ENCODE data around the gene MIEF1.

MIEF1 gene

DNA sequence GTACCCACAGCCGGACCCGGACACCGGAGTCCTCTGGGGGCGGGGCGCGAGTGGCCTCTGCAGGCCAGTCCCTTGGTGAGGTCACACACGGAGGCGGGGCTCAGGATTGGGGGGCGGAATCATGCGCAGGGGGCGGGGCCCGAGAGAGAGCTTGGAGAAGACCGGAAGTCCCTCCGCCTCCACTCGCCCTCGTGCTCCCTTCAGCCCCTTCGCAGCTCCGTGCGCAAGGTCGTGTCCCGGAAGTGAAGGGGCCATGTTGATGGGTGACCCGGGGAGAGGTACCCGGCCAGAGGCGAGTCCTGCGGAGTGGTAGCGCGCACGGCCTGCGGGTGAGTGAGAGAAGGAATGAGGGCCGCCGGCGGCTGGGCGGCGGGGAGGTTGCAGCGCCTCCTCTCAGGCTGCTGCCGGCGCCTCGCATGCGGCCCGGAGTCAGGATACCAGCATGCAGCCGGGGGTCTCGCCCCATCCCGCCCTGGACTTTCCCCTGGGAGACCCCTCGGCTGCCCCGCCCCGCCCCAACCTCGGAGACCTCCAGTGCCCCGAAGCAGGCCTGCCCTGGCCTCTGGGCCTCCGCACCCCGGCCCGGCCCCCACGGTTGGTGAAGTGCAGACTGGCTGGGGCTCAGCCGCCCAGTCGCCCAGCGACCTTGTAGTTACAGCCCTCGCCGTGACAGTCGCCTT, at the start of gene MIEF1:
MIEF1 (plus strand) TSS at position 182 of the 680 bp plus-strand sequence. CDS start 9,005 bp downstream, outside the sequence.
- peak; percentile 92 for DNase-seq

DNA sequence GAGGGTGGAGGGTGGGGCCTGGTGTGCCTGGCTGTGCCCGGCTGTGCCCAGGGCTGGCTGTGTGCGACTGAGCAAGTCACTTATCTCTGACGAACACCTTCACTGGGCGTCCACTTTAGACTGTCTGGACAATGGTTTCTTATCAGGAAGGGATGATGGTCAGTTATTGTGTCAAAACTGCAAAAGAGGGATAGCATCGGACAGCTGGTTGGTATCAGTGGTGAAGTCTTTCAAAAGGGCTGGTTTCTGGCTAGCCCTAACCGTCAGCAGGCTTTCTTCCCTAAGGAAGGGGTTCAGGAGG, 49.4 kb upstream of the MIEF1 start:
- DNase-seq = no peak

DNA sequence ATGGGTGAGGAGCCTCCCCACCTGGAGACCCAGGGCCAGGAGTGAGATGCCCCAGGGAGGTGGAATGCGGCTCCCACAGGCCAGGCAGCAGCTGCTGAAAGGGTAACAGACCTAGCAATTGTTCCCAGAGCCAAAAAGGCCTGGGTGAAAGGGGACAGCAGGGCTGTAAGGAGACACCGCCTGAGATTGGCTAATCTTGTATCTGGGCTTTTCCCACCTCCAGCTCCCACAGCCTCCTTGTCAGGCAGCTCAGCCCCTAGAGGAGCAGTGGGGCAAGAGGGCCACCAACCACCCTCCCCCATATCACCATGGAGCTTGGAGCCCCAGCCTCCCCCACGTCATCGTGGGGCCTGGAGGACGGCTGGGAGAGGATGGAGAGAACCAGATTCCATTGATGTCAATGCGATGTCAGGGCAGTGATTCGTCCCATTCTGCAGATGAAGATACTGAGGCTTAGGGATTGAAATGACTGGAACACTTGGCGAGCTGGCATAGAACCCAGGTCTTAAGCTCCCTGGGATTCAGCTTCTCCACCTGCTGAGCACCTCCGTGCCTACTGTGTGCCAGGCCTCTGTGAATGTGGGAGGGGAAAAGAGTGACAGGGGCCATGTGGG, 48.2 kb upstream of the MIEF1 start:
- peak; percentile 50 for DNase-seq

DNA sequence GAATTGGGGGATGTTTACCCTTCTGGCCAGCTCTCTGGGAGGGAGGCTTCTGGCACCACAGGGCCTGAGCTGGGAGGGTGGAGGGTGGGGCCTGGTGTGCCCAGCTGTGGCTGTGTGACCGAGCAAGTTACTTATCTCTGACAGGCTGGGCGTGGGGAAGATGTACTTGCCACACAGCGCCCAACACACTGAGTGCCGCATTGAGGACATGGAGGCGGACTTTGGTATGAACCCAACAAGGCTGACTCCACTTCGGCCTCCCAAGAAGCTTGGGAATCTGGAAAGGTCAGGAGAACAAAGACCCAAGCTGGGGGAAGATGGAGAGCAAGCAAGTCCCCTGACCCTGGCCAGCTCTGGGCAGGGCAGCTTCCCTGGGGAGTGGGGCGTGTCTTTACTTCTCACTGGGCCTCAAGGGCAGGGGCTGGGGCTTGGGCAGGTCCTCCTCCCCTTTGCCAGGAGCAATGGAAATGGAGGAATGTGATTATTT, 47.7 kb upstream of the MIEF1 start:
- DNase-seq = no peak

DNA sequence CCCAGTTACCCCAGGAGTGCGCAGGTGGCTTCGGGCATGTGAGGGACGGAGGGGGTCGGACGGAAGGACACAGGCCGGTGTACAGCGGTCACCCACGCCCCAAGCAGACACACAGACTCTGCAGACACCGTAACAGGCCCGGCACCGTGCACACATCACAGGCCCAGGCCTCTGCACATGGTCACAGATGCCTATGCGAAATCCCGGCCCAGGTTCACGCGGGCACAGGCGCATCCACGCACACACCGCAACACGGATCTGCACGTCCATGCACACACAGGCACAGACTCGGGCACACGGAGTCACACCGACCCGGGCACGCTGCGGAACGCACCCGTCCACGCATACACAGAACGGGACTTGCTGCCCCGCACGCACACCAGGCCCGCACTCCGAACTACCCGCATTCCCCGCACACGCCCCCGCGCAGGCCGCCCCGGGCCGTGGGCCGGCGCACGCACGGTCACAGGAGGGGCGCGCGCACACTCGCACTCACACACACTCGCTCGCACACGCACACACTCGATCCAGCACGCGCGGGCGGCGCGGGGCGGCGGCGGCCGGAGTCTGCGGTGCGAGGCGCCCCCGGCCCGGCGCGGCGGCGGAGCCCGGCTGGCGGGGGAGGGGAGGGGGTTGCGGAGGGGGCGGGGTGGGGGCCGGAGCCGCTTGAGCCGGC, 45.4 kb upstream of the MIEF1 start, which contains the start of gene MGAT3:
MGAT3 (plus strand) TSS at position 491 of the 676 bp plus-strand sequence. CDS start 30,336 bp downstream, outside the sequence.
- DNase-seq = no peak

DNA sequence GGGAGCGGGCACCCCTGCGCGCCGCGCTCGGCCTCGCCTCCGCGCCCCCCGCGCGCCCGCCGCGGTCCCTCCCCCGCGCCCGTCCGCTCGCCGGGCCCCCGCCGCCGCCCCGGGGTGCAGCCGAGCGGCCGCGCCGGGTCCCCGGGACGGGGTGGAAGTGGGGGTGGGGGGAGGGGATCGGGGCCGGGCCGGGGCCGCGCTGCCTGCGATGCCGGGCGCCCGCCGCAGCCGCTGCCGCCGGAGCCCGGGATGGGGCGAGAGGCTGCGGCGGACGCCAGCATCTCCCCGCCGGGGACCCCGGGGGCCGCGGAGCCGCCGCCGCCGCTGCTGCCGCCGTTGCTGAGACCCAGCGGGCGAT, 44.9 kb upstream of the MIEF1 start:
- no peak for DNase-seq

DNA sequence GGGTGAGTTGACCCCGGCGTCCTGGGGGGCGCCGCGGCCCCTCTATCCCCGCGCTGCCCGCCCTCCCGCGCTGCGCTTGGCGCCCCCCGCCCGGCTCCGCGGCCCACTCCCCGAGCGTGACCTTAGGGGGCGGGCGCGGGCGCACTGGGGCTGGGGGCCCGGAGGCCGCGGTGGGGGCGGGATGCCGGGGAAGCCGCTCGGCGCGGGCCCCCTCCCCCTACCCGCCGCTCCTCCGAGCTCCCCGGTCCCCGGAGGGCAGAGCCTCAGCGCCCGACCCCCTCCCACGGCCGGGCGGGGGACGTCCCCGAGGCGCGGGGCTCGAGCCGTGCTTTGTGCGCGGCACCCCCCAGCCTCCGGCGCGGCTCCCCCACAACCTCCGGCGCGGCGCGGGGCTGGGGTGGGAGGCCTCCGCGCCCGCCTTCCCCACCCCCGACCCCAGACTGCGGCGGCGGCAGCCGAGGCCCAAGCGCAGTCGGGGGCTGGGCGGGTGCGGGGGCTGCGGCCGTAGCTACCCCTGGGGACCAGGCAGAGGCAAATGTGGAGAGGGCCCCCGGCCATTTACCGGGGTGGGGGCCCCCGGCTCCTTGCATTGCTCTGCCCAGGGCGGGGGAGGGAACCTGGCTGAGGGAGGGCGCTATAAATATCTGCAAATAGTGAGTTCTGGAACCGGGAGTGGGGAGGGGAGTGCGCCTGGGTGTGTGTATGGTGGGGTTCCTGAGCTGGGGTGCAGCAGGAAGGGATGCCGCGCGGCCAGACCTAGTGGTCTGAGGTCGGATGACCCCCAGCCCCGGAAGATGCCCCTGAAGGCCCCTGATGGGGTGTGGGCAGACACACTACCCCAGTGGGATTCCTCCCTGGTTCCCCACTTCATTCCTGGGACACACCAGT, 44.3 kb upstream of the MIEF1 start:
- DNase-seq = no peak

DNA sequence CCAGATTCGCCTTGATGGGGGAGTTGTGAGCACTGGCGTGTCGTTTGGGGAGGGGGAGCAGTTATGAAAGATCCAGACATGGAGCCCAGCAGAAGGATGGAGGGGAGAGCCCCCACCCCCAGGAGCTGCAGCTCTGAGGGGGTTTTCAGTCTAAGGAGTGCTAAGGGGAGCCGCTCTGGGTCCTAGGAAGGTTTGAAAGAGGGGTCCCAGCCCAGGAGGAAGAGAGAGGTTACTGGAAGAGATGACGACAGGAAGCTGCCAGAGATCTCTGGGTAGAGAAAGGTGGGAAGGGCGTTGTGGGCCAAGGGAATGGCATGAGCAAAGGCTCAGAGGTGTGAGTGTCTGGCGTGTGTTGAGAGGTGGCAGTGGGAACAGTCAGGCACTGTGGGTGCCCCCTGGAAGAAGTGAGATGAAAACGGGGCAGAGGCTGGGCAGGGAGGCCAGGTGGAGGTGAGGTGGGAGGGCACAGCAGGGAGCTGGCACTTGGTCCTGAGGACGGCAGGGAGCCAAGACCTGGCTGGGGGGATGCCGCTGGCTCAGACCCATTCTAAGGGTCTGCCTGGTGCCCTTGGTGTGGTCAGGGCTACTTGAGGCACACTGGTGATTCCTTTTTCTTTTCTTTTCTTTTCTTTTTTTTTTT, 43.5 kb upstream of the MIEF1 start:
- DNase-seq = no peak

DNA sequence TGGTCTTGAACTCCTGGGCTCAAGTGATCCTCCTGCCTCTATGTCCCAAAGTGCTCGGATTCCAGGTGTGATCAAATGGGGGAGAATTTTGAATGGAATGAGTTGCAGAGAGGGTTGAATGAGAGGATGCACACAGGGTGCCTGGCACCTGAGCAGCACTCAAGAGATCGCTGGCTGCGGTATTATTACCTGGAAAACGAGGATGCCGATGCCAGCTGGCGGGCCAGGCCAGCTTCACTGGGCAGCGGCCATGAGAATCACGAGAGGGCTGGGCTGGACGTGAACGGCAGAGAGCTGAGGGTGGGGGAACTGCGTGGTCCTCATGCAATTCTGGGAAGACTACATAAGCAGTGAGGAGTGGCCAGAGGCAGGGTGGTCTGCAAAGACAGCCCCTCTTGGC, 42.4 kb upstream of the MIEF1 start:
- DNase-seq = no peak

DNA sequence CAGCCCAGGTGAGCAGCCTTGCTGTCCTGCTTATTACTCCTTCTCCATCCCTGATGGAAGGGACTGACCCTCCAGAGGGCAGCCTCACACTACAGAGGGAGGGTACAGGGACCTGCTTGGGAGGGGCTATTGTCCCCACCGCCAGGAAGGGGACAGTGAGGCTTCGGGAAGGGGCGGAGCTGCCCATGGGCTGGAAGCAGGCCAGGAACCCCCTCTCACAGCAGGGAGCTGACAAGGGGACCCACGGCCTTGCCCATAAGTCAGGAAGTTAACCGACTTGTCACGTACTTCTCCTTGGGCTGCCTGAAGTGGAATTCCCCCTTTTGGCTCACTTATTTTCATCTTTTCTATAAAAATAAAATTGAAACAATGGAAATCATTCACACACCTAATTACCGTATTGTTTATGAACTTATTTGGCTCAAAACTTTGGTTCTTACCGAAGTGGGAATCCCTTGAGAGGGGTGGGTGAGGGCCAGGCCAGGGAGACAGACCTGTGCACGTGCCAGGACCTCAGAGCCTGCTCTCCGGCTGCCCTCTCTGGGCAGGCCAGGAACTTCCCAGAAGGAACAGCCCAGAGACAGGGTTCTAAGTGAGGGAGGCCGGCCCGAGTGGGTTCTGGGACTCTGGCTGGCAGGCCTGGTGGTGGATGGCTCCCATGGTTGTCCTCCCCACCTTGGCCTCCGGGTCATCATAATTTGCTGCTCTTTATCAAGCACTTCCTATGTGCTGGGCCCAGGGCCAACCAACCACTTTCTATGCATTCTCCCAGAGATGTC, 39.5 kb upstream of the MIEF1 start:
- no peak for DNase-seq

DNA sequence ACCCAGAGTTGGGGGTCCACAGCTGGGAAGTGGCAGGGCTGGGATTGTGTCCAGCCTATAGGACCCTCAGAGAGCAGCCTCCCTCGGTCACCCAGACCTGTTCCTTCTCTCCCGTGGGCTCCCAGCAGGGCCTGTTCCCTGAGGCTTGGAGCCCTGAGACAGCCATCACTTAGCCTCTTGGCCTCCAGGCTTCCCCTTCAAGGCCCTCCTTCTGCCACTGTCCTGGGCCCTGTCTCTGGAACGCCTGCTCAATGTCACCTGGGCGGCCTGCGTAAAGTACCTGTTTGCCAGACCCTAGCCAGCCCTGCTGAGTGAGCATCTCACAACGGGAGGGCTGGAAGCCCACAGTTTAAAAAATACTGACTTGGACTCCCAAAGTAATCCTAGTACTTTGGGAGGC, 38.8 kb upstream of the MIEF1 start:
- no peak for DNase-seq

DNA sequence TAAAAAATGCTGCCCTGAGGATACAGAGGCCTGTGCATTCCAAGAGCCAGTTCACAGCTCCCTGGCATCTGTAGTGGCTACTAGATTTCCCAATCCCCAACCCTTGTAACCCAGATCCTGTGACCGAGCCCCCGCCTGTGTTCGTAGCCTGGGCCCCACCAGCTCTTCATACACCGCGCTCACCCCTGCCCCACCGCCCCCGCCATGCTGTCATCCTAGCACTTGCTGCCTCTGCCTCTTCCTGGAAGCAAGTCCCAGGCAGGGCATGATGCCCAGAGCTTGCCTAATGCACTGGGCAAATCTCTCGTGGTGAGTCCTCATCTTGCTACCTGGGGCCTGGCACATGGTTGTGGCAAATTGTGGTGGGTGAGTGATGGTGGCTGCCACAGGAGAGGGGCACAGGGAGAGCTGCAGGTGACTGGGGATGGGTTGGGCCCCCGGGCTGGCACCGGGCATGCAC, 38.1 kb upstream of the MIEF1 start:
- no peak for DNase-seq

DNA sequence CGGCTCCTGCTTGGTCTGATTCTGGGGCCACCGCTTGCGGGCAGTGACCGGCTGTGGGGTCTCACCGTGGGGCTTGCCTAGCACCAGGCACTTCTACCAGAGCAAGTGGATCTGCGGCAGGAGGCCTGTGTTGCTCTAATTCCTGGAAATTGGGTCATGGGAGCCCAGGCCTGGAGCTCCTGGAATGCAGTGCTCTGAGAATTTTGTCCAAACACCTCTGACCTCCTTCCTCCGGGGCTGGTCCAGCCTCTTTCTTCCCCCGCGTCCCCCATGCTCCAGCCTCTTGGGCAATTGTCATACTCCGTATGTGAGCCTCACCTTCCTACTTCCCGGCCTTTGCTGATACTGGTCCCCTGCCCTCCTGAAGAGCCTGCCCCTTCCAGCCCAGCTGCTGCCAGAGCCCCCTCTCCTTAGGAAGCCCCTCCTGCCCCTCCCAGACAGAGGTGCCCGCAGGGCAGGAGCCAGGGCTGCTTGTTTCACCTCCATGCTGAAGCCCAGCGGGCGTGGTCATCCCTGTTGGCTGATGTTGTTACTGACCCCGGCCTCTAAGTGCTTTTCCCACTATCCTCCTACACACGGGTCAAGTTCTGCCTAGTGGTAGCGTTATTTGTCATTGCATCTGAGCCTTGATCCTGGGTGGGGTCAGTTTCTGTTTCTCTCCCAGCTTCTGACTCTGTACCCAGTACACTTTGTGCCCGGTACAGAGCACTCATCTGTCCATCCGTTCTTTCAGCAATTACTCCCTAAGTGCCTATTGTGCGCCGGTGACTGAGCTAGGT, 35.7 kb upstream of the MIEF1 start:
- no peak for DNase-seq

DNA sequence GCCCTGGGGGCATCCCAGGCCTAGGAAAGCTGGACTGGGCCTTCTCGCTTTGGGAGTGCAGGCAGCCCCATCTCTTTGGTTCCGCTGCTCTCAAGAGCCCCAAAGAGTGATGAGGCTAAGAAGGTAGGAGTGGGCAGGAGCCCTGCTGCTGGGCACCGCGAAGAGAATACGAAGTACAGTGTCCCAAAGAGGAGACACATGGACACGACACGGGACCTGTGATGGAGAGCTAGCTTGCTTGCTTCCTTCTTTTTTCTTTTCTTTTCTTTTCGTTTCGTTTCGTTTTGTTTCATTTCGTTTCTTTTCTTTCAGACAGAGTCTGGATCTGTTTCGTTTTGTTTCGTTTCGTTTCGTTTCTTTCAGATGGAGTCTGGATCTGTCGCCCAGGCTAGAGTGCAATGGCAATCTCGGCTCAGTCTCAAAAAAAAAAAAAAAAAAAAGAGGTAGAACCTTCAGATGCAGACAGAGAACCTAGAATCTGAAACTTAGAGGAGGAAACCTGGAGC, 34.6 kb upstream of the MIEF1 start:
- DNase-seq = no peak

DNA sequence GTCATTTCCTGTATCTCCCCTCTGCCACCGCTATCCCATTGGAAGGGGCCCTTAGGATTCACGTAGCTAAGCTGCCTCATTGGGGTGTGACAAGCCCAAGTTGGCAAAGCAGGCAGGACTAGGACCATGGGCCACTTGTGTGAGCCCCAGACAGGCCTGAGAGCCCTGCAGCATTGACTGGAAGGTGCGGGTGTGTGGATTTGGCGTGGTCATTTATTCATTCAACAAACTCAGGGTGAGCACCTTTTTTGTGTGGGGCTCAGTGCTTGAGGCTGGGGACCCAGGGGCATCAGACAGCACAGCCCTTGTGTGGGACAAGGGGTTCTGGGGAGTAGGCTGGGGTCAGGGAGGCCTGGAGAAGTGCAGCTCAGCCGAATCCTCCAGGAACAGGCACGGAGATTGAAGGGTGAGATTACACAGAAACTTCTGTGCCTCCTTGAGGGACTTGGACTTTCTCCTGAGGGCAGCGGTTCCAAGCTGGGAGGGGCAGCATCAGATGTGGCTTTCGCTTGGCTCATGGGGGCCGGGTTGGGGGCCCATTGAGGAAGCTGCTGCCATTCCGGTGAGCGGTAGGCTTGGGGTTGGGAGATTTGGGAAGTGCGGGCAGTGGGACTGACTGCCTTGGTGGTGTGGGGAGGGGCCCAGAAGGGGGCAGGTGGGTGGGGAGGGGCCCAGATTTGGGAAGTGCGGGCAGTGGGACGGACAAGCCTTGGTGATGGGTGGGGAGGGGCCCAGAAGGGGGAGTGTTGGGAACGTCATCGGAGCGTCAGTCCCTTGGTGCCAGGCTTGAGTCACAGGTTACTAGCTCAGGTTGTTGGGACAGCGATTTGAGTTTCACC, 33.4 kb upstream of the MIEF1 start:
- no peak for DNase-seq

DNA sequence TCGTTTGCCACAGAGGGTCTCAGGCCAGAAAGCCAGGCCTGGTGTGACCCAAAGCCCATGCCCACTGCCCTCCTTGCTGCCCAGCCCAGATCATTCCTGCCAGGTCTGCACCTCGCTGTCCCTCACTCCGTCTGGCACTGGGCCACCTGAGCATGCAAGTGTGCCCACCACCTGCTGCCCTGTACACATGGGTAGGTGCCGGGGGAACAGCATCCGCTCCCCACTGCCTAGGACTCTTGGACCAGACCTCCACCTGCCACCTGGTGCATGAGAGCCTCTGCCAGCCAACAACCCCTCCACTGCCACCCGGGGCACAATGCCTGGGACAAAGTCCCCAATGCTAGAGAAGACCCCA, 32.8 kb upstream of the MIEF1 start:
- no peak for DNase-seq

DNA sequence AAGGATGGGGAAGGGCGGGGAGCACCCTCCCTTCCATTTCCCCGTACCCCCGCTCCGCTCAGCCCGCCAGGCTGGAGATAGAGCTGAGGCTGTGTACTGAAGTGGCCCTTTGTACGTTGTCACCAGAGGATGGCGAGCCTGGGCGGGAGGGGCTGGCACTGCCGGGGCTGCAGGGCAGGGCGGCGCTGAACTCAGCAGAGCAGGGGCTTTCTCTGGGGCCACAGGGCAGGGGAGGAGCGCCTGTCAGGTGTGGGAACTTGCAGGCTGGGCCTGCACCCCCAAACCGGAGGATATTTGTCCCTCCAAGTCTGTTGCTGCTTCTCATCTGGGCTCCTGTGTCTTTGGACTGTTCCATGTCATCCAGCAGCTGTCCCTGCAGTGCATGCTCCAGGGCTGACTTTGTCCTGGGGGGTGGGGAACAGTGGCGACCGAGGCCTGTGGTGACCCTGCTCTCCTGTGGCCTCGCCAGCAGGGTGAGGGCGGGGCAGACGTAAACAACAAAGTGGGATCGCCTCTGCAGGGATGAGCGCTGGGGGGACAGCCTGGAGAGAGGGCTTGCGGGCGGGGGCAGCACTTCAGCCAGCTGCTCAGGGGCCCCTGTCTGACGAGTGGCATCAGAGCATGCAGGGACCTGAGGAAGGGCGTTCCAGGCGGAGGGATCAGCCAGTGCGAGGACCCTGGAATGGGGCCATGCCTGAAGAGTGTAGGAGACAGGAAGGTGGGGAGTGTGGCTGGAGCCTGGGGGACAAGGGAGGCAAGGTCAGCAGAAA, 32.2 kb upstream of the MIEF1 start:
- peak; percentile 33 for DNase-seq

DNA sequence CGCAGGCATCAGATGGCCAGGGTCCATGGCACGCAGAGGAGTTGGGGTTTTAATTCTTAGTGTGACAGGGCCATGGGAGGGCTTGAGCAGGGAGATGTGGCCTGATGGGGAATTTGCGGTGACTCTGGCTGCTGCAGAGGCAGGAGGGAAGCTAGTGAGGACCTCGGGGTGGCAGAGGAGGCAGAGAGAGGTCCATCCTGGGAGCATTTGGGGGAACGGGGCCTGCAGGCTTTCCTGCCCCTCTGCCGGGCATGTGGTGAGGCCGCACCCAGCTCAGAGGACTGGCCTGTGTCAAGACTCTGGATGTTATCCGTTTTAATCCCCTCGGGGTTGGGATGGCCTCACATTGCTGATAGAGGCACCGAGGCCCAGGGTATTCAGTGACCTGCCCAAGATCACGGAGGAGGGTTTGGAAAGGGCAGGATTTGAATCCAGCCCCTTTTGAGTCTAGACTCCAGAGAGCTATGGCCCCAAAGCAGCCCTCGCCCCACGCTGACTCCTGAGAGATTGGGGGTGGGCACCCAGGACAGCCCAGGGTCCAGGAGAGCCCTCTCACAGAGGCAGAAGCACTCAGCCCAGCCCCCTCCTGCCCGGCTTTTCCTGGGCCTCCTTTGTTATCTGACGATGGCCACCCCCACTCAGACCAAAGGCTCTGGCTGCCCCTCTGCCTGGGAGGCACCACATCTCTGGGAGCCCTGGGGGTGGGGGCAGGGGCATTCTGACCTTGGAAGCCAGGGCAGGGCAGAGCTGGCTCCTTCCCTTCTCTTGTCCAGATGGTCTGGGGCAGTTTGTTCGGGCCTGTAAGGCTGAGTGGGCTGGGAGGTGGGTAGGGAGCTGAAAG, 31.4 kb upstream of the MIEF1 start:
- DNase-seq = no peak

All from NCI-H2171 treated with DMSO at 0.1 percent for 48 hours (cell line).